Measurements from ENCODE around the gene RBPJL. TPM values are rescaled to one million over a fixed set of nuclear protein-coding genes. Genes with fewer than 3 reads are reported as not detected.

RBPJL gene
- total and polyA plus RNA-seq, 2 of the 13 experiments (the other 11 are each of a cell fraction or from before 2014, with no cell fraction given) = not detected

DNA sequence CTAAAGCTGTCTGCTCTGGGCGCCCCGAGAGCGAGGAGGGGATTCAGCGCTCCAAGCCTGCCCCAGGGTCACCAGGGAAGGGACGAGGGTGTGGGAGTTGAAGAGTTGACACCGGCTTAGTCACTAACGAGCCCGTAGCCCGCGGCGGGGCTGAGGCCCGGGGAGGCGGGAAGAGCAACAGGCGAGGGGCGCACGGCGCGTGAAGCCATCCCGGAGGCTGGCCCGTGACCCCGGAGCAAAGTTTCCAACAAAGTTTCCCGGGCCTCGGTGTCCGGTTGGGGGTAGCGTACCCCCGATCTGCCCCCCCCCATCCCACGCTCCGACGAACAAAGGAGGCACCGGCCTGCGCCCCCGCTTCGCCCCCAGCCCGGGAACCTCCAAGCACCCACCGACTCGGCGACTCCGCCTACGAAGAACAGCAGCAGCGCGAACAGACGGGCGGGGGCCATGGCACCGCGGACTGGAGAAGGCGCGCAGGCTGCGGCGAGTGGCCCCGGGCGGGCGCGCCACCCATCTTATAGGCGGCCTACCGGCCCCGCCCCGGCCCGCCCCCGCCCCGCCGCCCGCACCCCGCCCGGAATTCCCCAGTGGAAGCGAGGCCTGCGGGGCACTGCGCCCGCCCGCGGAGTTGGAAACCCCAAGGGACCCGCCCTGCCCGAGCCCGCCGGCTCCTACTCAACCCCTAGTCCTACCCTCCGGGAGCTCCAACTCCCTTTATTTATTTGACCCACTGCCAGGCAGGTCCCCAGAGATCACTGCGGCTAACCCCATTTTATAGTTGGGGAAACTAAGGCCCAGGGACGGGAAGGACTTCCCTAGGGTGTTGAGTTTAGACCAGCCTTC is 41.5 kb downstream of the RBPJL start, which contains the start of gene SDC4 (continued):
- TF ChIP-seq, protein P1, sequence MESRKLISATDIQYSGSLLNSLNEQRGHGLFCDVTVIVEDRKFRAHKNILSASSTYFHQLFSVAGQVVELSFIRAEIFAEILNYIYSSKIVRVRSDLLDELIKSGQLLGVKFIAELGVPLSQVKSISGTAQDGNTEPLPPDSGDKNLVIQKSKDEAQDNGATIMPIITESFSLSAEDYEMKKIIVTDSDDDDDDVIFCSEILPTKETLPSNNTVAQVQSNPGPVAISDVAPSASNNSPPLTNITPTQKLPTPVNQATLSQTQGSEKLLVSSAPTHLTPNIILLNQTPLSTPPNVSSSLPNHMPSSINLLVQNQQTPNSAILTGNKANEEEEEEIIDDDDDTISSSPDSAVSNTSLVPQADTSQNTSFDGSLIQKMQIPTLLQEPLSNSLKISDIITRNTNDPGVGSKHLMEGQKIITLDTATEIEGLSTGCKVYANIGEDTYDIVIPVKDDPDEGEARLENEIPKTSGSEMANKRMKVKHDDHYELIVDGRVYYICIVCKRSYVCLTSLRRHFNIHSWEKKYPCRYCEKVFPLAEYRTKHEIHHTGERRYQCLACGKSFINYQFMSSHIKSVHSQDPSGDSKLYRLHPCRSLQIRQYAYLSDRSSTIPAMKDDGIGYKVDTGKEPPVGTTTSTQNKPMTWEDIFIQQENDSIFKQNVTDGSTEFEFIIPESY (CRISPR knock-in tag; IDR thresholded peaks at IDR 0.05) = no peak
- TF ChIP-seq ZFAT (CRISPR knock-in tag; conservative IDR thresholded peaks at IDR 0.05) (no peak), ARID2 (CRISPR knock-in tag; IDR thresholded peaks at IDR 0.05; ENCODE audit: borderline replicate concordance) (peak; percentile 71; the same call in 1 of the 2 replicates), STAG1 (CRISPR knock-in tag; IDR thresholded peaks at IDR 0.05) (peak; percentile 21; the same call in 1 of the 2 replicates), MYC (CRISPR knock-in tag; IDR thresholded peaks at IDR 0.05; ENCODE audit: borderline replicate concordance) (peak; percentile 73), ZBTB1 (CRISPR knock-in tag; IDR thresholded peaks at IDR 0.05; ENCODE audit: borderline replicate concordance) (no peak), PRPF4 (IDR thresholded peaks at IDR 0.05; ENCODE audit: low read depth, low read length, poor library complexity, severe bottlenecking) (no peak), ASH2L (IDR thresholded peaks at IDR 0.05; ENCODE audit: insufficient read length, low read depth, low read length) (peak; percentile 63), NFYB (CRISPR knock-in tag; IDR thresholded peaks at IDR 0.05) (peak; percentile 14; the same call in 1 of the 2 replicates), ZNF530 (CRISPR knock-in tag; IDR thresholded peaks at IDR 0.05; ENCODE audit: low read depth) (0 out of 2 replicates have a peak, but pooled peaks have one; percentile 6), ZNF792 (CRISPR knock-in tag; IDR thresholded peaks at IDR 0.05) (peak; percentile 94; the same call in 1 of the 2 replicates), THYN1 (CRISPR knock-in tag; IDR thresholded peaks at IDR 0.05; ENCODE audit: borderline replicate concordance, low read depth) (no peak), DNMT1 (CRISPR knock-in tag; IDR thresholded peaks at IDR 0.05) (peak; percentile 90), KMT2A (CRISPR knock-in tag; IDR thresholded peaks at IDR 0.05) (peak; percentile 70)
- TF ChIP-seq, protein P2, sequence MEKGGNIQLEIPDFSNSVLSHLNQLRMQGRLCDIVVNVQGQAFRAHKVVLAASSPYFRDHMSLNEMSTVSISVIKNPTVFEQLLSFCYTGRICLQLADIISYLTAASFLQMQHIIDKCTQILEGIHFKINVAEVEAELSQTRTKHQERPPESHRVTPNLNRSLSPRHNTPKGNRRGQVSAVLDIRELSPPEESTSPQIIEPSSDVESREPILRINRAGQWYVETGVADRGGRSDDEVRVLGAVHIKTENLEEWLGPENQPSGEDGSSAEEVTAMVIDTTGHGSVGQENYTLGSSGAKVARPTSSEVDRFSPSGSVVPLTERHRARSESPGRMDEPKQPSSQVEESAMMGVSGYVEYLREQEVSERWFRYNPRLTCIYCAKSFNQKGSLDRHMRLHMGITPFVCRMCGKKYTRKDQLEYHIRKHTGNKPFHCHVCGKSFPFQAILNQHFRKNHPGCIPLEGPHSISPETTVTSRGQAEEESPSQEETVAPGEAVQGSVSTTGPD (CRISPR knock-in tag; IDR thresholded peaks at IDR 0.05) = no peak
- TF ChIP-seq, protein P3, sequence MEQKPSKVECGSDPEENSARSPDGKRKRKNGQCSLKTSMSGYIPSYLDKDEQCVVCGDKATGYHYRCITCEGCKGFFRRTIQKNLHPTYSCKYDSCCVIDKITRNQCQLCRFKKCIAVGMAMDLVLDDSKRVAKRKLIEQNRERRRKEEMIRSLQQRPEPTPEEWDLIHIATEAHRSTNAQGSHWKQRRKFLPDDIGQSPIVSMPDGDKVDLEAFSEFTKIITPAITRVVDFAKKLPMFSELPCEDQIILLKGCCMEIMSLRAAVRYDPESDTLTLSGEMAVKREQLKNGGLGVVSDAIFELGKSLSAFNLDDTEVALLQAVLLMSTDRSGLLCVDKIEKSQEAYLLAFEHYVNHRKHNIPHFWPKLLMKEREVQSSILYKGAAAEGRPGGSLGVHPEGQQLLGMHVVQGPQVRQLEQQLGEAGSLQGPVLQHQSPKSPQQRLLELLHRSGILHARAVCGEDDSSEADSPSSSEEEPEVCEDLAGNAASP (CRISPR knock-in tag; IDR thresholded peaks at IDR 0.05; ENCODE audit: borderline replicate concordance) = 0 out of 2 replicates have a peak, but pooled peaks have one; percentile 37
- TF ChIP-seq, protein P4, sequence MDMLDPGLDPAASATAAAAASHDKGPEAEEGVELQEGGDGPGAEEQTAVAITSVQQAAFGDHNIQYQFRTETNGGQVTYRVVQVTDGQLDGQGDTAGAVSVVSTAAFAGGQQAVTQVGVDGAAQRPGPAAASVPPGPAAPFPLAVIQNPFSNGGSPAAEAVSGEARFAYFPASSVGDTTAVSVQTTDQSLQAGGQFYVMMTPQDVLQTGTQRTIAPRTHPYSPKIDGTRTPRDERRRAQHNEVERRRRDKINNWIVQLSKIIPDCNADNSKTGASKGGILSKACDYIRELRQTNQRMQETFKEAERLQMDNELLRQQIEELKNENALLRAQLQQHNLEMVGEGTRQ (IDR thresholded peaks at IDR 0.05; ENCODE audit: low read depth, low read length) = no peak
- TF ChIP-seq, protein P4 (CRISPR knock-in tag; IDR thresholded peaks at IDR 0.05; ENCODE audit: borderline replicate concordance) = no peak
- TF ChIP-seq, protein P5, sequence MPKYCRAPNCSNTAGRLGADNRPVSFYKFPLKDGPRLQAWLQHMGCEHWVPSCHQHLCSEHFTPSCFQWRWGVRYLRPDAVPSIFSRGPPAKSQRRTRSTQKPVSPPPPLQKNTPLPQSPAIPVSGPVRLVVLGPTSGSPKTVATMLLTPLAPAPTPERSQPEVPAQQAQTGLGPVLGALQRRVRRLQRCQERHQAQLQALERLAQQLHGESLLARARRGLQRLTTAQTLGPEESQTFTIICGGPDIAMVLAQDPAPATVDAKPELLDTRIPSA (CRISPR knock-in tag; IDR thresholded peaks at IDR 0.05; ENCODE audit: borderline replicate concordance) = no peak; the same call in 1 of the 2 replicates
- TF ChIP-seq, protein P6, sequence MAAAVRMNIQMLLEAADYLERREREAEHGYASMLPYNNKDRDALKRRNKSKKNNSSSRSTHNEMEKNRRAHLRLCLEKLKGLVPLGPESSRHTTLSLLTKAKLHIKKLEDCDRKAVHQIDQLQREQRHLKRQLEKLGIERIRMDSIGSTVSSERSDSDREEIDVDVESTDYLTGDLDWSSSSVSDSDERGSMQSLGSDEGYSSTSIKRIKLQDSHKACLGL (CRISPR knock-in tag; IDR thresholded peaks at IDR 0.05) = peak; percentile 71; the same call in 1 of the 2 replicates

All from HepG2 (cell line).